A549 (cell line): Measurements from ENCODE around the gene VPS13A.

Source experiments
- FOSL2 ChIP-seq, 2 experiments: fragments of 450-650 bp in 1 of 2; fragments of >200 bp in 1 of 2; sonication (Bioruptor Twin) in 1 of 2; formaldehyde crosslinking; IDR thresholded peaks; 2 replicates each; pipeline versions ENCODE4 v1.5.0 to v1.6.1; 2016 to 2020; ENCODE audit warnings: mild to moderate bottlenecking in 1 of 2, moderate library complexity in 1 of 2
- RNF2 ChIP-seq: fragments of 200-600 bp; sonication (generic); IDR thresholded peaks from 2 replicates; pipeline ENCODE4 v1.6.1; 2016; ENCODE audit warnings: low read depth, mild to moderate bottlenecking, antibody characterized with exemption, moderate library complexity, borderline replicate concordance
- TF ChIP-seq, protein P1 (sequence below): fragments of >200 bp; sonication (Bioruptor Twin); formaldehyde crosslinking; IDR thresholded peaks from 3 replicates; pipeline ENCODE4 v1.5.1; 2016

DNA sequence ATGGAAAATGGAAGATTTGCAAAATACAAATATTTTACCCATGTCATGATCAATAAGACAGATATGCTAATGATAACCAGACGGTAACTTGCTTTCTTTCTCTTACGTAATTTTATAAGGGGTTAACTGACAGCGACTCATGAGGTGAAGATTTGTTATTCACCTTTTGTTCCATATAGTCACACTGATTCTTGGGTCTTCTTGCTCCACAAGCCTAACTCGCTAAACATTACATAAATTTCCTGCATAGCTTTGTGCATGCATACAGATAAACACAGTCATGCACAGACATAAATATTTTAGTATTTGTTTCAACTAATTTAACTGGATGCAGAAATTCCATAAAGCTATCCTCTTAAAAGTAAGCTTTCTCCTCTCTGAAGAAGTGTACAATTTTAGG, 225.9 kb downstream of the VPS13A start:
- TF ChIP-seq, protein P1, sequence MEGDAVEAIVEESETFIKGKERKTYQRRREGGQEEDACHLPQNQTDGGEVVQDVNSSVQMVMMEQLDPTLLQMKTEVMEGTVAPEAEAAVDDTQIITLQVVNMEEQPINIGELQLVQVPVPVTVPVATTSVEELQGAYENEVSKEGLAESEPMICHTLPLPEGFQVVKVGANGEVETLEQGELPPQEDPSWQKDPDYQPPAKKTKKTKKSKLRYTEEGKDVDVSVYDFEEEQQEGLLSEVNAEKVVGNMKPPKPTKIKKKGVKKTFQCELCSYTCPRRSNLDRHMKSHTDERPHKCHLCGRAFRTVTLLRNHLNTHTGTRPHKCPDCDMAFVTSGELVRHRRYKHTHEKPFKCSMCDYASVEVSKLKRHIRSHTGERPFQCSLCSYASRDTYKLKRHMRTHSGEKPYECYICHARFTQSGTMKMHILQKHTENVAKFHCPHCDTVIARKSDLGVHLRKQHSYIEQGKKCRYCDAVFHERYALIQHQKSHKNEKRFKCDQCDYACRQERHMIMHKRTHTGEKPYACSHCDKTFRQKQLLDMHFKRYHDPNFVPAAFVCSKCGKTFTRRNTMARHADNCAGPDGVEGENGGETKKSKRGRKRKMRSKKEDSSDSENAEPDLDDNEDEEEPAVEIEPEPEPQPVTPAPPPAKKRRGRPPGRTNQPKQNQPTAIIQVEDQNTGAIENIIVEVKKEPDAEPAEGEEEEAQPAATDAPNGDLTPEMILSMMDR, result no peak
- no peak for TF ChIP-seq FOSL2 (IDR thresholded peaks at IDR 0.05)
- TF ChIP-seq FOSL2 (CRISPR knock-in tag; IDR thresholded peaks at IDR 0.05), result no peak
- no peak for TF ChIP-seq RNF2
